PC-9 (cell line): ENCODE measurements around the gene CCDC88C.

Source experiments
- EZH2 ChIP-seq: fragments of 200-600 bp; sonication (generic); IDR thresholded peaks from 2 replicates; pipeline ENCODE4 v1.8.0; 2017; ENCODE audit warnings: antibody characterized with exemption, low read depth
- TF ChIP-seq, protein P1 (sequence below): fragments of 200-600 bp; sonication (generic); conservative IDR thresholded peaks from 2 replicates; pipeline ENCODE4 v1.6.1; 2017; ENCODE audit warnings: mixed run types, antibody characterized with exemption, mild to moderate bottlenecking, moderate library complexity

DNA sequence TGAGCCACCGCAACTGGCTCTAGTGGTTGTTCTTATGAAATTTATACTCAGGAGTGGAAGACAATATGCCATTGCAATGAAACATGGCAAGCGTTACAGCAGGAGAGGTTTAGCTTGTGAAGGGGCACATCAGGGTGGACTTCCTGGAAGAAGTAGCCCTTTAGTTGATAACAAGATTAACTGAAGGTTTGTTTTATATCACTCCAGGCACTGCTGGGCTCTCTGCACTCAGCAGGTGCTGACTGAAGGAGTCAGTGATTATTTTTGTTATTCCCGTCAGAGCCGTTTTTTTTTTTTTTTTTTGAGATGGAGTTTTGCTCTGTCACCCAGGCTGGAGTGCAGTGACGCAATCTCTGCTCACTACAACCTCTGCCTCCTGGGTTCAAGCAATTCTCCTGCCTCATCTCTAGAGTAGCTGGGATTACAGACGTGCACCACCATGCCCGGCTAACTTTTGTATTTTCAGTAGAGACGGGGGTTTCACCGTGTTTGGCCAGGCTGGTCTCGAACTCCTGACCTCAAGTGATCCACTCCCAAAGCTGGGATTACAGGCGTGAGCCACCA lies 155.6 kb downstream of the CCDC88C start:
- TF ChIP-seq, protein P1, sequence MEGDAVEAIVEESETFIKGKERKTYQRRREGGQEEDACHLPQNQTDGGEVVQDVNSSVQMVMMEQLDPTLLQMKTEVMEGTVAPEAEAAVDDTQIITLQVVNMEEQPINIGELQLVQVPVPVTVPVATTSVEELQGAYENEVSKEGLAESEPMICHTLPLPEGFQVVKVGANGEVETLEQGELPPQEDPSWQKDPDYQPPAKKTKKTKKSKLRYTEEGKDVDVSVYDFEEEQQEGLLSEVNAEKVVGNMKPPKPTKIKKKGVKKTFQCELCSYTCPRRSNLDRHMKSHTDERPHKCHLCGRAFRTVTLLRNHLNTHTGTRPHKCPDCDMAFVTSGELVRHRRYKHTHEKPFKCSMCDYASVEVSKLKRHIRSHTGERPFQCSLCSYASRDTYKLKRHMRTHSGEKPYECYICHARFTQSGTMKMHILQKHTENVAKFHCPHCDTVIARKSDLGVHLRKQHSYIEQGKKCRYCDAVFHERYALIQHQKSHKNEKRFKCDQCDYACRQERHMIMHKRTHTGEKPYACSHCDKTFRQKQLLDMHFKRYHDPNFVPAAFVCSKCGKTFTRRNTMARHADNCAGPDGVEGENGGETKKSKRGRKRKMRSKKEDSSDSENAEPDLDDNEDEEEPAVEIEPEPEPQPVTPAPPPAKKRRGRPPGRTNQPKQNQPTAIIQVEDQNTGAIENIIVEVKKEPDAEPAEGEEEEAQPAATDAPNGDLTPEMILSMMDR = no peak
- TF ChIP-seq EZH2 = no peak
